Stimulated activated naive CD8-positive, alpha-beta T cell treated with anti-CD3 and anti-CD28 coated beads, Interleukin-15, Interleukin-2, amounts not matched to agents 100 U/mL and 50 U/mL, for 24 hours (primary cell): Measurements from ENCODE around the gene LRRFIP2.

Experiments
- ATAC-seq: fragments of 150-1000 bp; cut with Tn5 transposase; one replicate; pipeline ENCODE4 v1.10.0; 2021
- DNase-seq: peaks from one replicate; pipeline ENCODE4 v3.0.0; 2021

Gene LRRFIP2

GRCh38 chr3:37115446-37115845, 58.9 kb downstream of the LRRFIP2 start:
- DNase-seq: no peak
- no peak for ATAC-seq

GRCh38 chr3:37114251-37115145, 59.9 kb downstream of the LRRFIP2 start:
- DNase-seq (no peak), ATAC-seq (peak; percentile 75)

- DNase-seq (no peak), ATAC-seq (no peak)
Measured at GRCh38 chr3:37112987-37113386, 61.4 kb downstream of the LRRFIP2 start.

- ATAC-seq (no peak), DNase-seq (no peak)
Measured at GRCh38 chr3:37111199-37111598, 63.2 kb downstream of the LRRFIP2 start.

GRCh38 chr3:37107846-37108245, 66.5 kb downstream of the LRRFIP2 start:
- DNase-seq: no peak
- no peak for ATAC-seq

GRCh38 chr3:37103103-37103808, 71.1 kb downstream of the LRRFIP2 start:
- DNase-seq (no peak), ATAC-seq (no peak)

- ATAC-seq: no peak
Measured at GRCh38 chr3:37100411-37100810, 74.0 kb downstream of the LRRFIP2 start.

GRCh38 chr3:37099469-37099868, 74.9 kb downstream of the LRRFIP2 start:
- DNase-seq: no peak
- ATAC-seq: no peak

More at GRCh38 chr3:37100411-37100810, 74.0 kb downstream of the LRRFIP2 start:
- DNase-seq: no peak

GRCh38 chr3:37098884-37099283, 75.5 kb downstream of the LRRFIP2 start:
- no peak for ATAC-seq
- no peak for DNase-seq

GRCh38 chr3:37097776-37098175, 76.6 kb downstream of the LRRFIP2 start:
- ATAC-seq (no peak), DNase-seq (no peak)

- no peak for DNase-seq
- no peak for ATAC-seq
Measured at GRCh38 chr3:37096975-37097374, 77.4 kb downstream of the LRRFIP2 start.

GRCh38 chr3:37096288-37096687, 78.1 kb downstream of the LRRFIP2 start:
- DNase-seq: no peak
- ATAC-seq: no peak

- DNase-seq: no peak
- no peak for ATAC-seq
Measured at GRCh38 chr3:37094636-37095035, 79.7 kb downstream of the LRRFIP2 start.

GRCh38 chr3:37093481-37093880, 80.9 kb downstream of the LRRFIP2 start:
- ATAC-seq (no peak), DNase-seq (no peak)

GRCh38 chr3:37092484-37092883, 81.9 kb downstream of the LRRFIP2 start:
- no peak for ATAC-seq

GRCh38 chr3:37087870-37088269, 86.5 kb downstream of the LRRFIP2 start:
- ATAC-seq: no peak
- no peak for DNase-seq

More at GRCh38 chr3:37092484-37092883, 81.9 kb downstream of the LRRFIP2 start:
- no peak for DNase-seq

- ATAC-seq (no peak), DNase-seq (no peak)
Measured at GRCh38 chr3:37086918-37087317, 87.5 kb downstream of the LRRFIP2 start.

GRCh38 chr3:37082317-37082716, 92.1 kb downstream of the LRRFIP2 start:
- DNase-seq (no peak), ATAC-seq (no peak)

- DNase-seq (no peak), ATAC-seq (no peak)
Measured at GRCh38 chr3:37075955-37076354, 98.4 kb downstream of the LRRFIP2 start.

- no peak for DNase-seq
- ATAC-seq: no peak
Measured at GRCh38 chr3:37074178-37074577, 100.2 kb downstream of the LRRFIP2 start.

GRCh38 chr3:37072892-37073291, 101.5 kb downstream of the LRRFIP2 start:
- DNase-seq (peak; percentile 38), ATAC-seq (peak; percentile 43)

GRCh38 chr3:37071921-37072320, 102.5 kb downstream of the LRRFIP2 start:
- ATAC-seq (no peak), DNase-seq (no peak)

GRCh38 chr3:37068031-37068430, 106.4 kb downstream of the LRRFIP2 start:
- DNase-seq (no peak), ATAC-seq (no peak)
